ENCODE results near the gene KIF16B. TPM values are rescaled to one million over a fixed set of nuclear protein-coding genes. Genes with fewer than 3 reads are reported as not detected.

The KIF16B gene
- total RNA-seq, 1 donor: 5.8 TPM

- Histone ChIP-seq H3K4me1 (ENCODE audit: insufficient read depth, low read length) (peaks cover 28% of the 10 kb centered on the region), H3K27me3 (ENCODE audit: insufficient read depth, low read length) (no peaks in the 10 kb centered on the region), H3K4me3 (ENCODE audit: low read length) (no peak overlapping the region)
Observed at GRCh38 chr20:16388731-16389130, 184.5 kb downstream of the KIF16B start.

DNA sequence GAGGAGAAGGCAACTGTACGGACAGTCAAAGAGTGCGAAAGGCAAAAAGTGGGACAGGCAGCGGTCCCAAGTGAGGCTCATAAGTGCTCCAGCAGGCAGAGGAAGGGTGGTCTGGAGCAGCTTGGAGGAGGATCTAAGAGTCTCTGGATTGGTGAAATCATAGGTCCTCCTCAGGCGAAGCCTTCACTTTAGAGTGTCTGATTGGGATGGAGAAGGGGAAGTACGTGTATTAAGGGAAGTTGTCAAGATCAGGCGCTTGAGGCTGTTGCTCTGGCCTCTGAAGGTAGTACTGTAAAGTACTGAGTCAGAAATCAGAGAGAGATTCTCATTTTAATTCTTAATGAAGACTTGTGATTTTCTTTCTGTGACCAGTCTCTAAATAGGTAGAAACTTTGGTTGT, 185.6 kb downstream of the KIF16B start:
- Histone ChIP-seq H3K4me3 (ENCODE audit: low read length) (no peak overlapping the region), H3K4me1 (ENCODE audit: insufficient read depth, low read length) (peaks cover 28% of the 10 kb centered on the region), H3K27me3 (ENCODE audit: insufficient read depth, low read length) (no peaks in the 10 kb centered on the region), H3K9me3 (ENCODE audit: low read depth, low read length) (no peaks in the 10 kb centered on the region)

More at GRCh38 chr20:16388731-16389130, 184.5 kb downstream of the KIF16B start:
- no peaks in the 10 kb centered on the region for H3K9me3 ChIP-seq (ENCODE audit: low read depth, low read length)

DNA sequence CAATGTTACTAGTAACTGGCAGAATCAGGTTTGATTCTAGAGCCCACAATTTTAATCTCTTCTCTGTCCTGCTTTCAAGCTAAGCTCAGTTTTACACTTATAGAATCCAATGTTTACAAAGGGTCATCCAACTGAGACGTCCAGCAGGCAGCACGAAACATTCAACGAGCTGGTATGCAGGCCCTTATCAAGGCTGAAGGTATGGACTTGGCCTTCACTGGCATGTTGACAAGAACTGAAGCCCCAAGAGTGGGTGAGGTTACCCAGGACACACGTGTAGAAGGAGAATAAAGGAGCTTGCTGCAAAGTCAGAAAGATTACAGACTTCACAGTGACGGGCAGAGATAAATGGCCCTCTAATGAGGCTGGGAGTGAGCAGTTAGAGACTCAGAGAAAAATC, 187.4 kb downstream of the KIF16B start:
- Histone ChIP-seq H3K4me1 (ENCODE audit: insufficient read depth, low read length) (peaks cover 14% of the 10 kb centered on the region), H3K27me3 (ENCODE audit: insufficient read depth, low read length) (no peaks in the 10 kb centered on the region), H3K4me3 (ENCODE audit: low read length) (no peak overlapping the region), H3K9me3 (ENCODE audit: low read depth, low read length) (no peaks in the 10 kb centered on the region)

DNA sequence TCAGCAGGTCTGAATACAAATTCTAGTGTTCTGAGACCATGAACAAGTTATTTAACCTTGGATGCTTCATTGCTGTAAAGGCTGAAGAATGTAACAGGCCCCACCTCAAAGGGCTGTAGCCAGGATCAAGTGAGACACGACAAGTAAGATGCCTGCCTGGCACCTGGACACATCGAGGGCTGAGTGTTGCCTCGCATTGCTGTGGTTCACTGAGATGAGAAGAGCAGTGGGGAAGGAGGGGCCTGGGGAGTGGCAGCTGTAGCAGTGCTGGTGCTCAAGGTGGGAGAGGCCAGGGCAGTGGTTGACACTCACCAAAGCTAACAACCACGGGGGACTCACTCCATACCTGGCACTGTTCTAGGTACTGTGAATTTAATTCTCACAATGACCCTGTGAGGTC, 187.8 kb downstream of the KIF16B start:
- H3K27me3 ChIP-seq (ENCODE audit: insufficient read depth, low read length): no peaks in the 10 kb centered on the region
- H3K4me1 ChIP-seq (ENCODE audit: insufficient read depth, low read length): peaks cover 10% of the 10 kb centered on the region
- H3K4me3 ChIP-seq (ENCODE audit: low read length): no peak overlapping the region
- H3K9me3 ChIP-seq (ENCODE audit: low read depth, low read length): no peaks in the 10 kb centered on the region

- Histone ChIP-seq H3K4me1 (ENCODE audit: insufficient read depth, low read length) (no peaks in the 10 kb centered on the region), H3K9me3 (ENCODE audit: low read depth, low read length) (no peaks in the 10 kb centered on the region), H3K27me3 (ENCODE audit: insufficient read depth, low read length) (no peaks in the 10 kb centered on the region), H3K4me3 (ENCODE audit: low read length) (no peak overlapping the region)
Observed at GRCh38 chr20:16381444-16381843, 191.8 kb downstream of the KIF16B start.

DNA sequence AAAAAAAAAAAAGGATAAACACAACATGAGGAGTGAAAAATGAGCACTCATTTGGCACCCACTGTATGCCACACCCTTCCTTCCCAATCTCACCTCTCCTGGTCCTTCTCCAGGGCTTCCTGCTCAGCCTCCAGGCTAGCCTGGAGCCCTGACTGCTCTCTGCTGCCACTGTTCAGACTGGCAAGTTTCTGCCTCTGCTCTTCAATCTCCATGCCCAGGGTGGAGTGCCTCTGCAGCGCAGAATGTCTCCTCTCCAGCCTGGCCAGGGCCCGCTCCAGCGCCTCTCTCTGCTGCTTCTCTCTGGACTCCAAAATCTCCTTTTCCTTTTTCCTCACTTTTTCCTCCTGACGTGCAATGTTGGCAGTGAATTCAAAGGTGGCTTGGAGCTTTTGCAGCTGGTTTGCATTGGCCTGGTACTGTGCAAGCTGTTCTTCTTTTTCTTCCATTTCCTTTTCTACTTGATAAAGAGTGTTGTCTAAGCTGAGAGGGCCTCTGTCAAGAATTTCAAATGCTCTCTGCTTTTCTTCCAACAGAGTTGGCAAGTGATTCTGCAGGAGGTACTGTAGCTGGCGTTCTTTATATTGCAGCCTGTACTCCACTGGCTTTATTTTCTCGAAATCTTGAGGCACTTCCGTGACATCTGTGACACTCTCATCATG, 194.4 kb downstream of the KIF16B start:
- Histone ChIP-seq H3K27me3 (ENCODE audit: insufficient read depth, low read length) (no peaks in the 10 kb centered on the region), H3K4me3 (ENCODE audit: low read length) (no peak overlapping the region), H3K4me1 (ENCODE audit: insufficient read depth, low read length) (no peaks in the 10 kb centered on the region), H3K9me3 (ENCODE audit: low read depth, low read length) (no peaks in the 10 kb centered on the region)

GRCh38 chr20:16378122-16378521, 195.1 kb downstream of the KIF16B start:
- no peaks in the 10 kb centered on the region for H3K4me1 ChIP-seq (ENCODE audit: insufficient read depth, low read length)
- H3K9me3 ChIP-seq (ENCODE audit: low read depth, low read length): no peaks in the 10 kb centered on the region
- H3K27me3 ChIP-seq (ENCODE audit: insufficient read depth, low read length): no peaks in the 10 kb centered on the region
- H3K4me3 ChIP-seq (ENCODE audit: low read length): no peak overlapping the region

GRCh38 chr20:16369441-16369840, 203.8 kb downstream of the KIF16B start:
- no peaks in the 10 kb centered on the region for H3K9me3 ChIP-seq (ENCODE audit: low read depth, low read length)
- H3K27me3 ChIP-seq (ENCODE audit: insufficient read depth, low read length): no peaks in the 10 kb centered on the region
- no peaks in the 10 kb centered on the region for H3K4me1 ChIP-seq (ENCODE audit: insufficient read depth, low read length)
- H3K4me3 ChIP-seq (ENCODE audit: low read length): no peak overlapping the region

DNA sequence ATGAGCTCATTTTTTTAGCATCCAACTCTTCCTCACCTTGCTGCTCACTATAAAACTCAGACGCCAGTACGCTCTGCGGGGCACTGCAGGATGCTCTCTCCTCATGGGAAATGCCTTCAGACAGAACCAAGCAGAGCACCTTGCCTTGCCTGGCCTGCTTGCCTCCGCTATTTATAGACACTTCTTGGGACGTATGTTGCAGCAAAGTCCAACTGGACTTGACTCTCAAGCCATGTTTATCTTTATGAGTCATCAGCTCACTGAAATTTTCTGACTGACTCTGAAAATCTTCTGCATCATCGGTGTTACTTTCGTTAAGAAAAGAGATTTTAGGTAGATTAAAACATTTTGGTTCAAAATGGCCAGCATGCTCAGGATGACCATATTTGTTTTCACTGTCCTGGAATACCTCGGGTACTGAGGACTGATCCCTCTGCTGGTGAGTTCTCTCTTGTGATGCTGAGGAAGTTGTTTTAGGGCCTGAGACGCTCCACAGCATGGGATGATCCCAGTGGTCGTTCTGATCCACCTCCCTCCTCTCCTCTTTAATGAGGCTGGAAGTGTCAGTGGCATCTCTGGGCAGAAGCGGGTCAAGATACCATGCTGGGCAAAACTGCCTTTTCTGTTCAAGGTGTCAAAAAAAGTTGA, 204.5 kb downstream of the KIF16B start:
- no peak overlapping the region for H3K4me3 ChIP-seq (ENCODE audit: low read length)
- H3K9me3 ChIP-seq (ENCODE audit: low read depth, low read length): no peaks in the 10 kb centered on the region
- no peaks in the 10 kb centered on the region for H3K4me1 ChIP-seq (ENCODE audit: insufficient read depth, low read length)
- H3K27me3 ChIP-seq (ENCODE audit: insufficient read depth, low read length): no peaks in the 10 kb centered on the region

DNA sequence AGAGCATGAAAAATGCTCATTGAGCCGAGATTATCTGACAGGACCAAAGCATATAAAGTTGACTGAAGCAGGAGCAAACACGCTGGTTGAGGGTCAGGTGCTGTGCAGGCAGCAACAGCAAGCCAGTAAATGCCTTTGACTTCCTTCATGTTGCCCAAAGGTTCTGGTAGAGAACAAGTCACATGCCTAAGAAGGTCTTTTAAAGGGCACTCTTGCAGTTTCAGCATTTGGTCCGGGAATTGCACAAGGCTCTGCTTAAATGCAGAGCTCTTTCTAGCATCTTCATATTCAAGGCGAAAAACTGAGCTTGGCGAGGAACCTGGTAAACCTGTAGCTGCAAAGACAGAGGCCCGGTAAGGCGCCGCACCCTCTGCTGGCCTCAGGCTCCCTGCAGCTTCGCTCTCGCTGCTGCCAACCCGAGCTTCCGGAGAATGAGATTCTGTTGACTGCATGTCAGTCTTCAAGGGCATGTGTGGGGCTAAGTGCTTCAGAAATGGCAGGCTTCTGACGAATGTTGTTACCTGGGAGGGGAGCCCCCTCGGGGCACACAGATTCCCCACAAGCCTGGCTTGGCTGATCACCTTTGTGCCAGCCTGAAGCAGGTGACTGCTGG, 205.2 kb downstream of the KIF16B start:
- H3K9me3 ChIP-seq (ENCODE audit: low read depth, low read length): no peaks in the 10 kb centered on the region
- H3K4me3 ChIP-seq (ENCODE audit: low read length): no peak overlapping the region
- H3K4me1 ChIP-seq (ENCODE audit: insufficient read depth, low read length): no peaks in the 10 kb centered on the region
- no peaks in the 10 kb centered on the region for H3K27me3 ChIP-seq (ENCODE audit: insufficient read depth, low read length)

DNA sequence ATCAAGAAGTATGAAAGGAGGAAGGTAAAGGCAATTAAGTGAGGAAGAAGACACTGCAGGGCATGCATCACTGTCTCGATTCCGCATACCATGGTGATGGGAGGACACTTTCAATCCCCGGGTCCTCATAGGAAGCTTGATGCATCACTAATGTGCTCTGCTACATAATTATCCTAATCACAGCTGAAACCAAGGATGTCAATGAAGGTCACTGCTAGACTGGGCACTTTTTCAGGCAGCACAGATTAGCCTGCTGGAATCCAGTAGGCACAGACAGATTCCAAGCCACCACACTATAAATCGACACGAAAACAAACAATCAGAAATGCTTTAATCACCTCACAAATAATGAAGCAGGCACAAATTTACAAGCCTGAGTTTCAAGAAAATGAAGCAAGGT, 206.7 kb downstream of the KIF16B start:
- H3K4me3 ChIP-seq (ENCODE audit: low read length): no peak overlapping the region
- H3K9me3 ChIP-seq (ENCODE audit: low read depth, low read length): no peaks in the 10 kb centered on the region
- no peaks in the 10 kb centered on the region for H3K27me3 ChIP-seq (ENCODE audit: insufficient read depth, low read length)
- H3K4me1 ChIP-seq (ENCODE audit: insufficient read depth, low read length): no peaks in the 10 kb centered on the region

DNA sequence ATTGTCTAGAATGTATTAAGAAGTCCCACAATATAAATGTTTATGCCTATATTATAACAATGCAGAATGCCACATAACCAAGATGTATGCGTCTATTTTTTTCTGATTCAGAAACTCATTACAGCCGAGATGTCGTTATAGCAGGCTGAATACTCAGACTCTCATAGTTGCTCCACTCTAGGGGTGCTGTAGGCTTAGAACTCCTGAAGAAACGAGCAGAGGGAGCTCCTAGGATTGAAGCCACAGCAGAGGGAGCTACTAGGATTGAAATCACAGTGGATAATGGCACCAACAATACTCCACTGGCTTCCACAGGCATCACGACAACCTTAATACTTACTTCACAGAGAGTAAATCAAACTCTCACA, 208.9 kb downstream of the KIF16B start:
- H3K9me3 ChIP-seq (ENCODE audit: low read depth, low read length): no peaks in the 10 kb centered on the region
- no peak overlapping the region for H3K4me3 ChIP-seq (ENCODE audit: low read length)
- no peaks in the 10 kb centered on the region for H3K27me3 ChIP-seq (ENCODE audit: insufficient read depth, low read length)
- no peaks in the 10 kb centered on the region for H3K4me1 ChIP-seq (ENCODE audit: insufficient read depth, low read length)

GRCh38 chr20:16363506-16364319, 209.5 kb downstream of the KIF16B start:
- Histone ChIP-seq H3K4me3 (ENCODE audit: low read length) (no peak overlapping the region), H3K27me3 (ENCODE audit: insufficient read depth, low read length) (no peaks in the 10 kb centered on the region), H3K9me3 (ENCODE audit: low read depth, low read length) (no peaks in the 10 kb centered on the region)

DNA sequence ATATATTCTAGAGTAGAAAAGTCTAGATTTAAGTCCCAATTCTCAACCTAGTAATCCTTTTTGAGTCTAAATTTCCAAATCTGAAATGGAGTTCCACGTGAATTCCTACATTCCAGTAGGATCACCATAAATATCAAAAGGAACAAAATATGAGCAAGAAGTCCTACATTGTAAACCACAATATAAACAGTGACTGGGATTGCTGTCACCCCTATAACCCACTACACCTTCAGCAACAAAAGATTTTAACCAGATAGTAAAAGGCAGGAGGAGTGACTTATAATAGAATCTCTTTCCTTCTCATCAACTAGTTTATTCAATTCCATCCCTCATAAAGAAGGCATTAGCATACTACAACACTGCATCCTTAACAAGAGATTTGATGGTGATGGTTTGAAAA, 210.6 kb downstream of the KIF16B start:
- Histone ChIP-seq H3K4me3 (ENCODE audit: low read length) (no peak overlapping the region), H3K9me3 (ENCODE audit: low read depth, low read length) (no peaks in the 10 kb centered on the region), H3K27me3 (ENCODE audit: insufficient read depth, low read length) (no peaks in the 10 kb centered on the region), H3K4me1 (ENCODE audit: insufficient read depth, low read length) (no peaks in the 10 kb centered on the region)

More at GRCh38 chr20:16363506-16364319, 209.5 kb downstream of the KIF16B start:
- no peaks in the 10 kb centered on the region for H3K4me1 ChIP-seq (ENCODE audit: insufficient read depth, low read length)

- Histone ChIP-seq H3K9me3 (ENCODE audit: low read depth, low read length) (no peaks in the 10 kb centered on the region), H3K27me3 (ENCODE audit: insufficient read depth, low read length) (no peaks in the 10 kb centered on the region), H3K4me3 (ENCODE audit: low read length) (no peak overlapping the region)
Observed at GRCh38 chr20:16360668-16361067, 212.6 kb downstream of the KIF16B start.

More at GRCh38 chr20:16360668-16361067, 212.6 kb downstream of the KIF16B start:
- H3K4me1 ChIP-seq (ENCODE audit: insufficient read depth, low read length): no peaks in the 10 kb centered on the region

Measured in mononuclear cell (primary cell).